Measurements from ENCODE around the gene NR1H2.

NR1H2 gene

DNA sequence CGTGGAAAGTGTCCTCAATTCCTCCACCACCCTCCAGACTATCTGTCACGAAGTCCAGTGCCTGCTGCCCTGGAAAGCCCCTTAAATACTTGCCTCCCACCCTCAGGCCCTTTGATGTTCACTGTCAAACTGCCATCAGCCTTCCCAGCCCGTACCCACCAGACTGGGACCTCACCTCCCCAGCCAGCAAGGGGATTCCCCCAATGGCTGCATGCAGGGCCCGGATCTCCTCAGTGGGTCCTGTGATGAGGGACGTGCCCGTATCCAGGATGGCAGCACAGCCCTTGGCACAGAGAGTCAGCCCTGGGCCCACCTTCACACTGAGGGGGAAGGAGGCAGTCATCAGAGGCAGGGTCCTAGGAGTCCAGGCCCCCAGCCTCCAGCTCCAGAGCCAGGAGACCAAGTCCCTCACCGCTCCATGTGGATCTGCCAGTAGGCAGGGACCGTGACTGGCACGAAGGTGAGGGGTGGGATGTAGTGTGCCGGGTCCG lies 16.9 kb upstream of the NR1H2 start:
- TF ChIP-seq, protein P1, sequence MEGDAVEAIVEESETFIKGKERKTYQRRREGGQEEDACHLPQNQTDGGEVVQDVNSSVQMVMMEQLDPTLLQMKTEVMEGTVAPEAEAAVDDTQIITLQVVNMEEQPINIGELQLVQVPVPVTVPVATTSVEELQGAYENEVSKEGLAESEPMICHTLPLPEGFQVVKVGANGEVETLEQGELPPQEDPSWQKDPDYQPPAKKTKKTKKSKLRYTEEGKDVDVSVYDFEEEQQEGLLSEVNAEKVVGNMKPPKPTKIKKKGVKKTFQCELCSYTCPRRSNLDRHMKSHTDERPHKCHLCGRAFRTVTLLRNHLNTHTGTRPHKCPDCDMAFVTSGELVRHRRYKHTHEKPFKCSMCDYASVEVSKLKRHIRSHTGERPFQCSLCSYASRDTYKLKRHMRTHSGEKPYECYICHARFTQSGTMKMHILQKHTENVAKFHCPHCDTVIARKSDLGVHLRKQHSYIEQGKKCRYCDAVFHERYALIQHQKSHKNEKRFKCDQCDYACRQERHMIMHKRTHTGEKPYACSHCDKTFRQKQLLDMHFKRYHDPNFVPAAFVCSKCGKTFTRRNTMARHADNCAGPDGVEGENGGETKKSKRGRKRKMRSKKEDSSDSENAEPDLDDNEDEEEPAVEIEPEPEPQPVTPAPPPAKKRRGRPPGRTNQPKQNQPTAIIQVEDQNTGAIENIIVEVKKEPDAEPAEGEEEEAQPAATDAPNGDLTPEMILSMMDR (IDR thresholded peaks at IDR 0.05; ENCODE audit: low read depth, low read length, missing control alignments), result no peak
- no peak for DNase-seq (ENCODE audit: low read depth)
- in situ Hi-C loops (cut with HindIII; ENCODE audit: low sequenced_read_pairs), result no loop called here
- no peak overlapping the region for H3K4me3 ChIP-seq (ENCODE audit: low read depth, low read length)

DNA sequence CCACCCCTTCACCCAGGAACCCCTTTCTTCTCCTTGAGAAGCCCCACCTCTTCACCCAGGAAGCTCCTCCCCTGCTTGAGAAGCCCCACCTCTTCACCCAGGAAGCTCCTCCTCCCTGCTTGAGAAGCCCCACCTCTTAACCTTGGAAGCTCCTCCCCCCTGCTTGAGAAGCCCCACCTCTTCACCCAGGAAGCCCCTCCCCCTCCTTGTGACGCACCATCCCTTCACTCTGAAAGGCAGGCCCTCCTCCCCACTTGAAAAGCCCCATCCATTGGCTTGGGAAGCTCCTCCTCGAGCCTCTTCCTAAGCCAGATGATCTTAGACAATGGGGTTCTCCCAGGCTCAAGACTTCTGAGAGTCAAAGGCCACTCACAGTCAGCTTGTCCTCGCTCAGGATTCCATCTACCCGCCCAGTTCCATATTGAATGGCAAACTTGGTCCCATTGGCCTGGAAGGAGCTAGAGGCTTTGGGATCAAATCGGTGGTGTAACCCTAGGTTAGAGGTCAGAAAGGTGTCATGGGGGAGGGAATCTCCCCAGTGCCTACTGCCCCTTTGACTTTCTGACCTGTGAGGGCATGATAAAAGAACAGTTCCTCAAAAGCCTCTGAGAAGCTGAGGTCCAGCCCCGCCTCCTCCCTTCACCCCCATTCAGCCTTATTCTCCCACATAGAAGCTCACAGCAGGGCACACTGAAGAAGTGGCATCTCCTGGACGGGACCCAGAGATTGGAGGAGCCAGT lies 14.8 kb upstream of the NR1H2 start:
- TF ChIP-seq, protein P1 (IDR thresholded peaks at IDR 0.05; ENCODE audit: low read depth, low read length, missing control alignments), result no peak
- in situ Hi-C loops (cut with HindIII; ENCODE audit: low sequenced_read_pairs), result no loop called here
- no peak overlapping the region for H3K4me3 ChIP-seq (ENCODE audit: low read depth, low read length)
- no peak for DNase-seq (ENCODE audit: low read depth)

DNA sequence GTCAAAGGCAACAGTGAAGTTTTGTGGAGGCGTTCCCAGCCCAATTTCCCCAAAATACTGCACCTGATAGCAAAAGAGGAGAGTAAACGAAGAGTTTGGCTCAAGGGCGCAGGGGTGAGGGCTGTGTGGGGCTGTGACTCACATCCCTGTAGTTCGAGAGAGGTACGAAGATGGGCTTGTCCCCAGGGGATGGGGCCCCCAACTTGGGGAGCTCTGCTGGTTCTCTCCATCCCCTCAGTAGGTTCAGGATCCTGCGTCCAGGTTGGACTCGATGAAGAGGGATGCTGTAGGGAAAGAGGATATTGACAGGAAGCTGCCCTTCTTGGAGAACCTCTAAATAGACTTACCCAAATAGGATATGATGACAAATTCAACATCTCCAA lies 14.2 kb upstream of the NR1H2 start:
- no peak overlapping the region for H3K4me3 ChIP-seq (ENCODE audit: low read depth, low read length)
- in situ Hi-C loops (cut with HindIII; ENCODE audit: low sequenced_read_pairs), result no loop called here
- DNase-seq (ENCODE audit: low read depth), result no peak
- TF ChIP-seq, protein P1 (IDR thresholded peaks at IDR 0.05; ENCODE audit: low read depth, low read length, missing control alignments), result no peak

DNA sequence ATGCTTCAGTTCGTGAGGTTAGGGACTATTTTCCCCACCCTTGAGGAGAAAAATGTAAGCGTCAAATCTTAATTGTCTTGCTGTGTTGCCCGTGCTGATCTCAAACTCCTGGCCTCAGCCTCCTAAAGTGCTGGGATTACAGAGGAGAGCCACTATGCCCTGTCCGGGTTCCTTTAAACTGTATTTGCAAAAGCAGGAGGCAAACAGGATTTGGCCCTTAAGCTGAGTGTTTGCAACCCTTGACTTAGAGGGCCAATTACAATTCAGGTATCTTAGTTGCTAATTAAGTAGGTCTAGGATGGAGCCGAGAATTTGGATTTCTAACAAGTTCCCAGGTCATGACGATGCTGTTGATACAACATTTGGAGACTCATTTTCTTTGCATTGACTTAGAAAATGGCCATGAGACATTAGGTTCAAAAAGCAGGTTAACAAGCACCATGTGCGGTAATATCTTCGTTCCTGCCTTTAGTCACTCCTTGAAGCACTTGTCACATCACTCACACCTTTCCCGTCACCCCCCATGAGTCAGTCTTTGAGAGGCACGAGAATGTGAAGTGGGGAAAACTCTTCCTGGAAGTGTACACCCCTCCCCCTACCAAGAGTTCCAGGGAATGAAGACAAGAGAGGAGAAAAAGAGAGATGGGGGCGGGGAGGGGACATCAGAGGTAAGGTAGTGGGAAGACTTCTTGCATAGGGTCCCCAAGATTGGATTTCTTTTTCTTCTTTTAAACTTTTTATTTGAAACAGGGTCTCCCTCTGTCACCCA lies 13.4 kb upstream of the NR1H2 start:
- TF ChIP-seq, protein P1 (IDR thresholded peaks at IDR 0.05; ENCODE audit: low read depth, low read length, missing control alignments), result no peak
- no peak for DNase-seq (ENCODE audit: low read depth)
- in situ Hi-C loops (cut with HindIII; ENCODE audit: low sequenced_read_pairs), result no loop called here
- no peak overlapping the region for H3K4me3 ChIP-seq (ENCODE audit: low read depth, low read length)

DNA sequence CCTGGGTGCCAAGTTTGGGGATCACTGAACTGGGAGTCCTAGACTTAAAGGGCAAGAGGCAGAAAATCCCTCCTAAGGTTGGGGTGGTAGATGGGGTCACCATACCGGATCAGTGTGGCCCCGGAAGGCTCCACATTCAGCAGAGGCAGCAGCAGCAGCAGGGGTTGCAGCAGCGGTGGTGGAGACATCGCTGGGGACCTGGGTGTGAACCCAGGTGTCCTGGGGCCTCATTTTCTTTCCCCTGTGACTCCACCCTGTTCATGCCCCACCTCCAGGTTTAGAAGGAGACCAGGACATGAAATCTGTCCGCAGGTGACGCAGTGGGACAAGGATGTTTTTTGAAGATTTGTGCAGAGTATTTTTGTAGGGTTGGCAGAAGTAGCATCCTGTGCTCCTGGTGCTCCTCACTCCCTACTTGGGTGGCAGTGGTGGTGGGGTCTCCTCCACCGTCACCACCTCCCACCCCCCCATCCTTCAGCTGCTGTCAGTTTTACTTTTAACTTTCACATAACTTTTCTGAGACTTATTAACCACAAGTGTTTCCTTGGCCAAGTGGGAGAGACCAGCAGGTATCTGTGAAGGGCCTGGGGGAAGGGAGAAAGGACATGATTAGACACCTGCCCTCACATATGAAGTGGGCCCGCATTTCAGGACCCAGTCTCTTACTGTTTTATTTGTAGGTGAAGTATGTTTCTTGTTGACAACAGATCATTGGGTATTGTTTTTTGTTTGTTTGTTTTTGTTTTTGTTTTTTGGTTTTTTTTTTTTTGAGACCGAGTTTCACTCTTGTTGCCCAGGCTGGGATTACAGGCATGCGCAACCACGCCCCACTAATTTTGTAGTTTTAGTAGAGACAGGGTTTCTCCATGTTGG lies 10.6 kb upstream of the NR1H2 start, which contains the start of gene NAPSA:
Gene NAPSA, minus strand, starts transcription at position 206 of the 873 bp plus-strand sequence. Its CDS starts 18 bp downstream, at position 188.
- in situ Hi-C loops (cut with HindIII; ENCODE audit: low sequenced_read_pairs), result no loop called here
- H3K4me3 ChIP-seq (ENCODE audit: low read depth, low read length), result no peak within 1 kb of the TSS
- DNase-seq (ENCODE audit: low read depth), result no peak
- TF ChIP-seq, protein P1 (IDR thresholded peaks at IDR 0.05; ENCODE audit: low read depth, low read length, missing control alignments), result no peak

All from astrocyte of the cerebellum (primary cell).